Right forelimb (tissue), 1 donor: Measurements from ENCODE around the gene CFAP77.

Experiments used
- DNase-seq: peaks from one replicate; pipeline ENCODE4 v3.0.0-alpha.2; 2018

Gene CFAP77

DNA sequence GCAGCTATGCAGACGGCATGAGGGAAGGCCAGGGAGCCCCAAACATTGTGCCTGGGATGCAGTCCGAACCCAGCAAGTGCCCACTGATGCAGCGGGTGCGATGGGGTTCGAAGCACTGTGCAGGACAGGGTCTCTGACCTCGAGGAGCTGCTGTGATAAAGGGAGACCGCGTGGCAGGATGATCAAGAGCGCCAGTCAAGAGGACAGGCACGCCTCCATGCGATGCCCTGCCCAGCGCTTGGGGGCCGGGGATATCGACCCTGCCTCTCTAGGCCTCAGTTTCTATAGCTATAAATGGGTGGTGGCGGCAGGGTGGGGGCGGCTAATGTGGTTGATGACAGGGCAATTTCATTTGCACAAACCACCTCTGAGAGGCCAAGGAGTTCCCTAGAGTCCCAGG lies 87.7 kb downstream of the CFAP77 start:
- no peak for DNase-seq

DNA sequence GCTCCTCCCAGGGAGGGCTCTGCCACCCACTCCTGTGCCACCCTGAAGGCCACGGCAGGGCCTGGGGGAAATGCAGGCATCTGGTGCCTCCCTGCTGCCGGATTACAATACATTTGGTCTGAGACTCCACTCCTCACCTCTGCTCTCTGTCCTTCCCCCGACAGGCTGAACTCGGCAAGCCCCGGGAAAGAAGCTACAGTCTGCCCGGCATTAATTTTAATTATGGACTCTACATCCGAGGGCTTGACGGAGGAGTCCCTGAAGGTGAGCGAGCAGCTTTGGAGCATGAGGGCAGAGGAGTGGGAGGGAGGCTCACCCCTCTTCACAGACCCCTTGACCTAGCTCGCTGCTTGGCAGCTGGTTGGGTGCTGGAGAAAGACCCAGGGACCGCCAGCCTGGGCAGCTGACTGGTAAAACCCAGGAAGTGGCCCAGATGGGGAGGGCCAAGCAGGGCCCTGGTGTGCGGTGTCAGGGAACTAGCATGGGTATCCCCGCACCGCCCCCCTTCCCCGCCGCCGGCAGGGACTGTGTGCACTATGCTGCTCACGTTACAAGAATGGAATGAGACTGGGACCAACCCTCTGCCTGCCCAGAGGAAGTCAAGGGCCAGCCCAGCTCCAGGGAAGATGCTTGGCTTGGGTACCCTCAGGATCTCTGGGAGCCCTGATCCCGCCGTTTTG lies 88.7 kb downstream of the CFAP77 start:
- DNase-seq: no peak

DNA sequence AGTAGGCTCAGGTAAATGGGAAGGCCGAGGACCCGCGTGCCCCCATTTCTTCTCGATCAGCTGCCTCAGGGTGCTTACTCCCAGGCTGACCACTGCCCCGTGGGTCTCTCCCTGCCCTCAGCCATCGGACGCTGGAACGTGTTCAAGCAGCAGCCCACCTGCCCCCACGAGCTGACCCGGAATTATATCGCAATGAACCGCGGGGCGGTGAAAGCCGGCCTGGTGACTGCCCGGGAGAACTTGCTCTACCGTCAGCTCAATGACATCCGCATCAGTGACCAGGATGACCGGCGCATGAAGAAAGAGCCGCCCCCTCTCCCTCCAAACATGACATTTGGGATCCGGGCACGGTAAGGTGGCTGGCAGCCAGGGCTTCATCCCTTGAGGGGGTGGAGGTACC lies 89.2 kb downstream of the CFAP77 start:
- no peak for DNase-seq

DNA sequence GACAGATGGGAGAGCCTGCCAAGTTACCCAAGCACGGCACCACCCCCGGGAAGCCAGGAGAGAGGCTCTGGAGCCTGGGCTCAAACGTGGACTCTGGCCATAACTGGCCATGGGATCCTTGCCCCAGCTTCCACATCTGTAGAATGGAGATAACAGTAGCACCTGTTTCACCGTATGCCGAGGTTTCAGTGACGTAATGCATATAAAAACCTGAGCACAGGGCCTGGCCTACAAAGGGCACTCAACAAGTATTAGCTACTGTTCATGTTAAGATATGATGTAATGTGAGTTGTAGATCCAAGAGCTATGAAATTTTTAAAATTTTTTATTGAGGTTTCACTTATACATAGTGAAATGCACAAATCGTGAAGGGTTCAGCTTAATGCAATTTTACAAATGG lies 90.2 kb downstream of the CFAP77 start:
- no peak for DNase-seq

DNA sequence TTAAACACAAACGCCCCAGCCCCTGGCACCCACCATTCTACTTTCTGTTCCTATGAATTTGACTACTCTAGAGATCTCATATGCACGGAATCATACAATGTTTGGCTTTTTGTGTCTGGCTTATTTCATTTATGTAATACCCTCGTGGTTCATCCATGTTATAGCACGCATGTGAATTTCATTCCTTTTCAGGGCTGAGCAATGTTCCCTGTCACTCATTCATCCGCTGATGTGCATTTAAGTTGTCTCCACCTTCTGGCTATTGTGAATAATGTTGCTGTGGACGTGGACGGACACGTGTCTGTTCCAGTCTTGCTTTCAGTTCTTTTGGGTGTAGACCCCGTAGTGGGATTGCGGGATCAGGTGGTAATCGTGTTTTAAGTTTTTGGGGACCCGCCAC lies 92.5 kb downstream of the CFAP77 start:
- no peak for DNase-seq

DNA sequence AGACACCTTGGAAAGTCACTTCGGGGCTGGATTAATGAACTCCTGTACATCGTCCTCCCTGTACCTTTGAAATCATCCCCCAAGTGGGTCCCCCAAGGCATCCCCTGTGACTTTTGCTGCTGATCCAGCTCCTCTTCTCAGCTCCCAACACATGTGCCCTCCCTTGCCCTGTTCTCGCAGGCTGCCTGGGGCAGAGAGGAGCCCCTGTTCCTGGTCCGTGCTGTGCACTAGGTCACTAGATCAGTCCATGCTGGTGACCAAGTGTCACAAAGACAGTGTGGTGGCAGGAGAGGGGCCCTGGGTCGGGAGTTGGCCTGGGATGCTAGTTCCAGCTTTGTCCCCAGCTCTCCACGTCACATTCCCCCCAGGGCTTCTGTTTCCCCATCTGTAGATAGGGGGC lies 93.1 kb downstream of the CFAP77 start:
- DNase-seq: no peak

DNA sequence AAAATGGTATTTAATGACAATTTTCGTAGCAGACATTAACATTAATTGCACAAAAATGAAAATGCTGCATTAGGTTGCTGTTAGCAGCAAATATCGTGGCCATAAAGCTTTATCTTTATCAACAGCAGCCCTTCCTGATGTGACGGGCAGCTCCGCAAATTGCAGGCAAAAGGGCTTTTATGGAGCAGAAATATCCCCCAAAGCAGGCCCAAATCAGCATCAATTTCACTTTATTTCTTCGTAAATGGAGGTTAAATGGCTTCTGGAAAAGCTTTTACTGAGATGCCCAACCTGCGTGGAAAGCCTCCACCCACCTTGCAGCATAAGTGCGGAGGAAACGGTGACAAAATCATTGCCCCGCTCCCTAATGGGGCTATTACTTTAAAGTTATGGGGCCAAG lies 94.5 kb downstream of the CFAP77 start:
- DNase-seq: no peak

DNA sequence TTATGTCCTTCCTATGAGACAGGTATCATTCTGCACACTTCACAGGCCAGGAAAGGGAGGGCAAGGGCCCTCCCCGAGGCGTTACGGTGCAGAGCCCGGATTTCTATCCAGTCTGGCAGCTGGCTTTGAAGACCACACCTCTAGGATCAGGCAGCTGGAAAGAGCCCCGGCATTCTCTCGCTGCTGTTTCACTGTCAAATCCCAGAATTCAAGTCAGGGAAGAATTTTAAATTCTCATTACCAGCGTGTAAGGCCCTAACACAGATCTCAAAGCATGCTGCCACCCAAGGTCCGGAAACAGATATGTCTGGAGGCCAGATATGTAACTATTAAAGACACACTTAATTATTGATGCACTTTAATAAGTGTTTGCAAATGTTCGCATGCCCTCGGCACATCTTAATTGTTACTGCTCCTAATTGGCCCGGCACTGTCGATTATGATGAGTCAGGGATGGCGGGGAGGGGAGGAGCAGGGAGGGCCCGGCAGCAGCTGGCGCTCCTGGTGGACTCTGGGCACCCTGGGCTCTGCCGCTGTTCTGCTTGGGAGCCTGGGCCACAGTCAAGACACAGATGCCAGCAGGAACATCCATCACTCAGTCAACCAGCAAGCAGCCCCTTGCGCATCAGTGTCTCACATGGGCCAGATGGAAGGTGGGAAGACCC lies 96.1 kb downstream of the CFAP77 start:
- no peak for DNase-seq

DNA sequence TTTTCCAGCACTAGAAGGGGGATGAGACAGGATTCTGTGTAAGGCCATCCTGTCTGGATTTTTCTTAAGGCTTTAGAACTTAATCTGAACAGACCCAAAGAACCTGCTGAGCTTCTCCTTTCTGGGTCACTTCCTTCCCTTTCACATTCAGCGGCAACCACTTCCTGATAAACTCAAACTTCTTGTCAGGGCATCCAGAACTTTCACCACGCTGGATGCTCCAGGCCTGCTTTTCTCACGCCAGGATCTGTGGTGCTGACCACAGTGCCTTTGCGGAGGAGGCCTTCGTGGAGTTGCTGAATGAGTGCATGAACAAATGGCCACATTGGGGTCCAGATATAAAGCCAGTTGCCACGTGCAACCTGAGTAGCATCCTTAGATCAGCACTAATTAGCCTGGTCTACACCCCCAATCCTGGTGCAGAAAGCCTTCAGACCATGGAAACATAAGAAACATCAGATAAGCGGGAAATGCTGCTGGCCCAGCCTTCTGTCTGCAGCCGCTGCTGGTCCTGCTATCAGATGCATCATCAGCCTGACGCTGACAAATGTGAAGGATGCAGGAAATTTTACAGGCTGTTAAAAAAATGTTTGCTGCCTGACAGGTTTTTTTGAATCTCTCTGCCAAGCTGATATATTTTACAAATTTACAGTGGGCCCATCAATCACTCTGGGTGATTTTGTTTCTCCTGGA lies 97.1 kb downstream of the CFAP77 start:
- DNase-seq: no peak

DNA sequence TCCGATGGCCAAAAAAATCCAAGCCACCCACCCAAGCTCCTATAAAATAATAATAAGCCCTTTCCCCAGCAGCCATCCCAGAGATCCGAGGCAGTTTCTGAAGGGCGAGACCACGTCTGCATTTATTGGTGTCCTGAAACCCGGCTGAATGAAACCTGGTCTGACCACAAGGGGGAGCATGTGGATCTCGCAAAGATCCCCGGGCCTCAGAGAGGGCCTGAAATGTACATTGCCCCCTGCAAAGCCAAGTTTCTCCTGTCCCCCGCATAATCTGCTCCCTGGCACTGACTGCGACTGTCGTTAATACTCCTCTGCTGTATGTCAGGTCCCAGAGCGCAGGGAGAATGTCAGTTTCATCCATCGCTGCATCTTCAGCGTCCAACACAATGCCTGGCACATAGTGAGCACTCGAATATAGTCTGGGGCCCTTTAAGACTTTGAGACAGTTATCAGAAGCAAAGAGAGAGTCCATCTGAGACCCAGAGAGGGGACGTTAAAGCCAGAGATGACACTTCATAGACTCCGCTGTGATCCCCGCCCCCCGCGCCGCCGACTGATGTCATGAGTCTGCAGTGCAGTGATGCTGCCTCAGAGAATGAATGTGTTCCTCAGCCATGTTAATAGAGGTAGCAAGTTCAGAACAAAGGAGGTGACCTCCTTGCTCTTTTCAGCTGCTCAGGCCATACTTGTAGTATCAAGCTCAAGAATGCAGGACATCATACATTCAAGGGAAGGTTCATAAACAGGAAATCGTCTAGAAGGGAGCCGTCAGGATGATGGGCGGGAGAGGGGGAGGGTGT lies 97.9 kb downstream of the CFAP77 start:
- DNase-seq: peak; percentile 82

DNA sequence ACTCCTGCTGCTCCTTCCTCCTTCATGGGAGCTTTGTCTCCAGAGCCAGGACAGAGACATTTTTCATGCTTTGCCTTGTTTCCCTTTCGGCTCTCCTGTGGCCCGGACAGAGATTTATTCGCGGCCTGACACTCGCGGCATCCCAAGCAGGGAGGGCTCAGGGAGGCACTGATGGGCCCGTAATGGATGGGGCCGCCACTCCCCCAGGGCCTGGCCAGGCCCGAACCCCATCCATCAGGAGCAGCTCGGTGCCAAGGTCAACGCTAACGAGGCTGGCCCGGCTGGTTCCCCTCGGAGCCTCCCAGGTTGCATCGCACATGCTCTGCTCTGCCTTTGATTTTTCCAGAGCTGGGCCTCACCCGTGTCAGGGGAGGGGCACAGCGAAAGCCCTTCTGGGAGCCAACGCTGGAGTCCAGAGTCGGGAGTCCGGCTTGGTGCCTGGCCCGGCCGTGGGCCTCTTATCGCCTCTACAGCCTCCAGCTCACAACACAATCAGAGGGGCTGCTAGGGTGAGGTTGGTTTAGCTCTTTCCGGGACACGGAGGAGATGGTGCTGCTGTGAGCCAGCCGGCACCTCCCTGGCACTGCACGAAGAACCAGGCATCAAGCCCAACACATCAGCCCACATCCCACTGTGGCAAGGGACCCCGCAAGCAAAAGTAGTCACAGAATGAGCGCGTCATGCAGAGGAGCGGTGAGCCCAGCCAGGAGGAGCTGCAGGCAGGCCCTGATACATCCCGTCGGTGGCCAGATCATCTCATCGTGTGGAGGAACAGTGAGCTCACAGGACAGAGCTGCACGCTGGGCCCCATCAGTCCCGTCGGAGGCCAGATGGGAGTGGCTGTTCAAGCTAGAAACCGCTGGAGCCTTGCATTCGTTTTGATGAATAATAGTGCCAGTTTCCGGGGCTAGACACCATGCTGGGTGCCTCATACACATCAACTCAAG lies 100.2 kb downstream of the CFAP77 start:
- no peak for DNase-seq

DNA sequence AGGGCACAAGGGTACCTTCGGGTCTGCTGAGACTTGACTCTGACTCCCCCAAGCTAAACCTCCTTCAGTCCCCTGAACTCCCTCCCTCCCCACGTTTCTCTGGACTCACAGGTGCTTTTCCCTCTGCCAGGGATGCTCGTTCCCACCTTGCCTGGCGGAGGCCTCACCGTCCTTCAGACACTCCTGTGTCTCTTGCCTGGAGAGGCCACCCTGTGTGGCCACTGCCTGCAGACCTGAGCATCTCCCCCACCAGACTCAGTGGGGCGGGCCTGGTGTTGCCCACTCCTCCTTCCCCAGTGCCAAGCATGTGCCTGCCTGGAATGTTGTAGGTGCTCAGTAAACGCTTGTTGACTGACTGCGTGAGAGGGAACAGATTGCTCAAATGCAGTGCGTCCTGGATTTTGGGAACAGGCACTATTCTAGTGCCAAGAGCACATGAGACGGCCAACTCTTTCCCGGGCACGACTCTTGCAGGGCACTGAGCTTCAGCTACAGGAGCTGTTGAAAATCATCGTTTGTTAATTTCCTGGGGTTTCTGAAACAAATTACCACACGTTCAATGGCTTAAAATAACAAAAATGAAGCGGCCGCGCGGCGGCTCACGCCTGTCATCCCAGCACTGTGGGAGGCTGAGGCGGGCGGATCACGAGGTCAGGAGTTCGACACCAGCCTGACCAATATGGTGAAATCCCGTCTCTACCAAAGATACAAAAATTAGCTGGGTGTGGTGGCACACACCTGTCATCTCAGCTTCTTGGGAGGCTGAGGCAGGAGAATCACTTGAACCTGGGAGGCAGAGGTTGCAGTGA lies 101.4 kb downstream of the CFAP77 start:
- DNase-seq: no peak

DNA sequence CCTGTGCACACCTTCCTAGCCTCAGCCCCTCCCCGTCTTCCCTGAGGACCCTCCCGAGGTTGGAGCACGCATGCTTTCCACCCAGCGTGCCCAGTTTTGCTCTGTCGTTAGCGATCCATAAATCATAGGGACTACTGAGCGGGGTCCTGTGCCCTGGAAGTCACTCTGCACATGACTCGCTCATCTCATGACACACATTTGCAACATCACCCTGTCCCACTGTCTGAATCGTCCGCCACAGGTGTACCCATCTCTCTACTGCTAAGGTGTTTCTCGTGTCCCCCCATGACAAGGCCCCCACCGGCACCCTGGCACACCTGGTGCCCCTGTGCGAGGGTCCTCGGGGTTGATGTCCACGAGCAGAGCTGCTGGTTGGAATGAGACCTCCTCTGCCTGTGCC lies 103.4 kb downstream of the CFAP77 start:
- DNase-seq: no peak

DNA sequence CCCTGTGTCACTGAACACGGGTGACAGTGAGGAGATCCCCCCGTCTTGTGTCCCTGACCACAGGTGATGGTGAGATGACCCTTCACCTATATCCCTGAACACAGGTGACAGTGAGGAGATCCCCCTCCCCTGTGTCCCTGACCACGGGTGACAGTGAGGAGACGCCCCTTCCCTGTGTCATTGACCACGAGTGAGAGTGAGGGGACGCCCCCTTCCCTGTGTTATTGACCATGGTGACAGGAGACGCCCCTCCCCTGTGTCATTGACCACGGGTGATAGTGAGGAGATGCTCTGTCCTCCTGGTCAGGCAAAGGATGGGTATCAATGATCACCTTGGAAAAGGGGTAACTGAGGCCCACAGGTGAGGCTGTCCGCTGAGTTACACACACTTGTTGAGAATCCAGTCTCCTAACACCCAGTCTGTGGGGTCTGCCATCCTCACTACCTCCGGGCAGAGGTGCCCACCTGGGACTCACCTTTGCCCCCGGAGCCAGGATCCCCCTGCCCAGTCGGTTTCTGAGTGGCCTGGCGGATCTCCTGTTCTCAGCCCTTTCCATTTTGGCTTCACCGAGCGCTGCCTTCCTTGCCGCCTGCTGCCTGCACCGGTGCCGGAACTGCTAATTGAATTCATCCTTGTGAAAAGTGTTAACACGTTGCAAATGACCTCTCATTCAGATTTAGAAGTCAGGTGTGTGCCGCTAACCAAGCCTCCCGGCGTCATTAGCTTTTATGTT lies 104.2 kb downstream of the CFAP77 start:
- no peak for DNase-seq

DNA sequence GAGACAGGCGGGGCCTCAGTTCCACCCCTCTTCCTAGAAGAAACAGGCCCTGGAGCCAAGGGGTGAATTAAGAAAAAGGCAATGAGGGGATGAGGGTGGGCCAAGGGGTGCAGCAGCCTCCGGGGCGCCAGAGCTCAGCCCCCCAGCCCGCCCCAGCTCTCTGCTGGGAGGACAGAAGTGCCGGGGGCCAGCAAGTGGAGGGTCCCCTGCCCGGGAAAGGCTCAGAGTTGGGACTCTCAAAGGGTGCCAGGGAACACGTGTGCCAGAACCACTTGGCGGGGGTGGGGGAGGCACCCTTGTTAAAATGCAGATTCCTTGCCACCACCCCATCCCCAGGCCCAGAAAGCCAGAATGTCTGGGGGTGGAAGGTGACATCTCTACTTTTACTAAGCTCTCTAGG lies 104.8 kb downstream of the CFAP77 start:
- no peak for DNase-seq

DNA sequence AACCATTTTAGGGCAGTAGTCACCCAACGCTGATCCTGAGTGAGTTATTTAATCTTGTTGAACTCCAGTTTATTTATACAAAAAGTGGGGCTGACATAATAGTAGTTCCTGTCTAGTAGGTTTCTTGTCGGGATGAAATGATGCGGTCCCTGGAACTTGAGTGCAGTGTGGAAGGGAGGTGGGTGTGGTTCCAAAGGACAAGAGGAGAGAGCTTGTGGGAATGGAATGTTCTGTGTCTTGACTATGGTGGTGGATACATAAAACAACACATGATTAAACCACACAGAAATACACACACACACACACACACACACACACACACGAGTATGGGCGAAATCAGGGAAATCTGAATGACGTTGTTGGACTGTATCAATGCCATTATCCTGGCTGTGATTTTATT lies 106.3 kb downstream of the CFAP77 start:
- DNase-seq: no peak

DNA sequence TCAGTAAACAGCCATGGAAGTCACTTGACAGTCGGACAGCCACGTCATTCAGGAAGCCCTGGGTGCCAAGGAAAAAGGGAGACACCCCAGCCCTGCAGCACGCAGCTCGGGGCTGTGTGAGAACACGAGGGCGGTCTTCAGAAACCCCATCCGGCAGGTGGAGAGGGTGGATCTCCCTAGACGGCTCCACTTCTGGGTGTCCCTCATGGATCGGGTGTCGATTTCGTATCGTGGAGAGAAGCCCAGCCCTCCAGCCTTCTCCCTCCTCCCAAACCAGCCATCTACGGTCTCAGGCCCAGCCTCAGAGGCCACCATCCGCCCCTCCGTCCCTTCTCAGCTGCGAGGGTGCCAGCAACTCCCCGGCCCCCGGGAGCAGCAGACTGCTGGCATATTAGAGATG lies 106.9 kb downstream of the CFAP77 start:
- DNase-seq: no peak

DNA sequence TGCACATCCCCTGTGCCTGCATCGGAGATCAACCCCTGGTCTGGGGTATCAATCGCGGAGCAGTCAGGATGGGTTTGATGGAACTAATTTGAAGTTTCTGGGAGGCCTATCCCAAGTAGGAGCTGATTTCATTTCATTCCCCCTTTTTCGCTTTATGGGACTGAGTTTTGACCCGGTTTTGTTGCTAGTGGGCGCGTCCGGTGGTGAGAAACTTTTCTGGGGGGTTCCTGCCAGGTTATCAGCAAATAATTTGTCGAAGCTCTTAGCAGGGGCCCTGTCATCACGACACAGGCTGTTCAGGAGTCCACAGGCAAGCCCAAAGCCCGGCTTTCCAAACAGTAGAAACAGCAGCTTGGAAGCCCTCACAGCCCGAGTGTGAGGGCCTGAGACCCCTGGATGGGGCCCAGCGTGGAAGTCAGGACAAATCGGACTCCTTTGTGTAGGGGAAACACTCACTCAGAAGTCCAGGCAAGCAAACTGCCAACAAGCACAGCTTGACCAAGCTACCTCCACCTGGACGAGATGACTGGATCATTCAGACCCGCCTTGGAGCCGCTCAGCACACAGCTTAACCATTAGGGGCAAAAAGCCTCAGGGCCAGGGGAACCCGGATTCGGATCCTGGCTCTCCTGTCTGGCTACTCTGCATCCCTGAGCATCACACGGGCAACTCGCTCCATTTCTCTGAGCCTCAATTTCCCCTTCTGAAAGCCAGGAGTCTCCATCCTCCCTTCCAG lies 108.0 kb downstream of the CFAP77 start:
- DNase-seq: no peak

DNA sequence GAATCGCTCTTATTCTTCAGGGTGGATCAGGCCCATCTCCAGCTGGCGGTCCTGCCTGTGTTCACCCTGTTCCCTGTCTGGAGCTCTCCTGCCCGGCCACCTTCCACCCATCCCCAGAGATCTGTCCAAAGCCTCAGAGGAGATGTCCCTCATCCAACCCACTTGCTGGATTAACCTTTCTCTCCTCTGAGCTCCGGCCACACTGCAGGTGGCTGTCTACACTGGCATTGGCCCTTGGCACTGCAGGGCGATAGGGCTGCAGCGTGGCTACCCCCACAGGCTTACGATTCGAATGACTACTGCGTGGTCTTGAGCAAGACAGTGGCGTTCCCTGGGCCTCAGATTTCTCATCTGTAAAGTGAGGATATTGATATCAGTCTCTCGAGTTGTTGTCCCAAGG lies 108.6 kb downstream of the CFAP77 start:
- DNase-seq: no peak

DNA sequence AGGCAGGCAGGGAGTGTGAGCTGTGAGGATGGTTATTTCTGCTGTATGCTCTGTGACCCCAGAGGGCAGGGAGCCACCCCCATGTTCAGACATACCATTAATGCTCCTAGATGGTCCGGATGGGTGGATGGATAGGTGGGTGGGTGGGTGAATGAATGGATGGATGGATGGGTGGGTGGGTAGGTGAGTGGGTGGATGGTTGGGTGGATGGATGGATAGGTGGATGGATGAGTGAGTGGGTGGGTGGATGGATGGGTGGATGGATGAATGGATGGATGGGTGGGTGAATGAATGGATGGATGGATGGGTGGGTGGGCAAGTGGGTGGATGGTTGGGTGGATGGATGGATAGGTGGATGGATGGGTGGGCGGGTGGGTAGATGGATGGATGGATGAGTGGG lies 109.0 kb downstream of the CFAP77 start:
- DNase-seq: no peak
